GM19239 (cell line): Measurements from ENCODE around the gene RABGAP1.
"Not testable (repeated sequence)": the region's sequence is repeated elsewhere in the genome, so short reads cannot be mapped to it uniquely, and the experiment has no call there.

Experiments
- DNase-seq: peaks from one replicate; pipeline ENCODE4 v3.0.0; 2011; ENCODE audit warnings: low spot score; ENCODE audit not compliant: insufficient read length
- FAIRE-seq: peaks from 2 replicates; lab custom pipeline; 2011; peaks lifted over from hg19 to GRCh38; lab: Jason Lieb, UNC

Gene RABGAP1

DNA sequence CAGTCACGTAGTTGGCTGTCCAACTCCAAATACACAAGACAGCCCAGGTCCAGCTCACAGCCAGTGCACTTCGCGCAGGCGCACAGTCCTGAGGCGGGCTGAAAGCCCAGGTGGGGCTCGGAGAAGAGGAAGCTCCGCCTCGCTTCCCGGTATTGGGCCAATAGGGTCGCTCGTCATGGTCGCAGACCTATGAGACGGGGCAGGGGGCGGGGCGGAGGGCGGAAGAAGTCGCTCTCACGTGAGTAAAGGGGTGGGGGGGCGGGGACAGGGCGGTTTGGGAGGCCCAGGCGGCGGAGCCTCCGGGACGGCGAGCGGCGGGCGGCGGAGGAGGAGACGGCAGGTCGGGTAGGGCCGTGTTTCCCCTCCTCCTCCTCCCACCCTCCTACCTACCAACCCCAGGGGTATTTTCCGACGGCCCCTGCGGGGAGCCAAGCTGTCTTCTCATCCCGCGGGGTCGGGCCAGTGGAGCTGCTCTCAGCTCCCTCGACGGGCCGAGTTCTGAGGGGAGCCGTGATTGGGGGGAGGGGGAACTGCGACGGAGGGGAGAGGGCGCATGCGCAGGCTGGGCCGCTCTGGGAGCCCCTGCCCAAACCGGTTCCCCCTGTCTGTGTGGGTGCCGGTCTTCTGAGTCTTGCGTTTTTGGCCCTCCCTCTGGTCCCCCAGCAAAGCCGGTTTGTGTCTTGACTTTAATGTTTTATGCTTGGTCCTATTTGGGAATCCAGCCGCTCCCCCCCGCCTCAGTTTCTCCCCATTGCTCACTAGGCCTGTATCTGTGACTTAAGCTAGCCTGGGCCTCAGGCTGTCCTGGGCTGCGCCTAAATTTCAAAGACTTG lies at the start of gene RABGAP1:
Gene RABGAP1 (plus strand): TSS at position 272 of the 833 bp plus-strand sequence. CDS start 16,040 bp downstream, outside the sequence.
- DNase-seq = peak; percentile 81
- peak; percentile 96 for FAIRE-seq

DNA sequence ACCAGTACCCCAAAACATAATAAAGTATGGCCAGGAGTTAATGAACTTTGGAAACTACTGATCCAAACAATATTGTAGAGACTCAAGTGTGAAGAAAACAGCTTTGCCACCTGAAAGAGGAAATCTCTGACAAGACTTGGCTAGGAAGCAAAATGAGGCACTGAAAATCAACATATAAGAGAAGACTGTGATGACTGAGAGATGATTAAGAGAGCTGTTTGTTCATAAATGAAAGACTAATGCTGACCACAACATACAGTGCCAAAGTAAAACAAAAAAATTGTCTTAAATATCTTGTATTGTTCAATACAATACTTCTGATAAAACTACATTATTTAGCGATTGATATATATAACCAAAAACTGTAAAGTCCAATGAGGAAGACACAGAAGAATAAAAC lies 42.9 kb upstream of the RABGAP1 start:
- FAIRE-seq = peak; percentile 60
- DNase-seq = no peak

DNA sequence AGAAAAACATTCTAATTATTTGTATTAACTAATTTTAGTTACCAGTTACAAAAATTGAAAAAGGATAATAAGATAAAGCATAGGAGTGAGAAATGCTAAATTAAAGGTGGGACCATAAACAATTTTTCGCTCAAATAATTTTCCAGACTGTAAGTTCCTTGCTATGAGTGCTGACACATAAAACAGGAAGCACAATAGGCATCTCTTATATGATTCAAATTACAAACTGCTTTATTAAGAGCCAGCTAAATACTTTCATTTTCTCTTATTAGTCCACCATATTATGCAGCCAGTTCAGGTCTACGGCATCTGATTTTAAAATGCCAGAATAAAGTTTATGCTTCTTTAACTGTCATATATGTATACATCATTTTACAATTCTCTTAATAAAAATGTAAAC lies 40.0 kb upstream of the RABGAP1 start:
- FAIRE-seq (peak; percentile 76), DNase-seq (no peak)

DNA sequence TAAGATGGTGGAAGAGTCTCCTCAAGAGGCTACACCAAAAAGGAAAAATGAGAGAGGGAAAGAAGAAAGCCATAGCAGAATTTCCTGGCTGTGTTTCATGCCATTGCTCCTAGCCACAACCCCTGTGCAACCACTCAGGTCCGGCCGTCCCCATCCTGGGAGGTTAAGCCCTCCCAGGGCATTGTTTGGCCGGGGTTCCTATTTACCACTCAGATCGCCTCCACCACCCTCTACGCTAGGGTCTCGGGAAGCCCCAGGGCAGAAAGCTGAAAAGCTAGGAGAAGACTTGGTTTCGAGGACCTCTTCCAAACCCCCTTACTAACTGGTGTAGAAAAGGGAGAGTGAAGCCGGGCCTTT lies 36.4 kb upstream of the RABGAP1 start:
- DNase-seq = no peak
- no peak for FAIRE-seq

DNA sequence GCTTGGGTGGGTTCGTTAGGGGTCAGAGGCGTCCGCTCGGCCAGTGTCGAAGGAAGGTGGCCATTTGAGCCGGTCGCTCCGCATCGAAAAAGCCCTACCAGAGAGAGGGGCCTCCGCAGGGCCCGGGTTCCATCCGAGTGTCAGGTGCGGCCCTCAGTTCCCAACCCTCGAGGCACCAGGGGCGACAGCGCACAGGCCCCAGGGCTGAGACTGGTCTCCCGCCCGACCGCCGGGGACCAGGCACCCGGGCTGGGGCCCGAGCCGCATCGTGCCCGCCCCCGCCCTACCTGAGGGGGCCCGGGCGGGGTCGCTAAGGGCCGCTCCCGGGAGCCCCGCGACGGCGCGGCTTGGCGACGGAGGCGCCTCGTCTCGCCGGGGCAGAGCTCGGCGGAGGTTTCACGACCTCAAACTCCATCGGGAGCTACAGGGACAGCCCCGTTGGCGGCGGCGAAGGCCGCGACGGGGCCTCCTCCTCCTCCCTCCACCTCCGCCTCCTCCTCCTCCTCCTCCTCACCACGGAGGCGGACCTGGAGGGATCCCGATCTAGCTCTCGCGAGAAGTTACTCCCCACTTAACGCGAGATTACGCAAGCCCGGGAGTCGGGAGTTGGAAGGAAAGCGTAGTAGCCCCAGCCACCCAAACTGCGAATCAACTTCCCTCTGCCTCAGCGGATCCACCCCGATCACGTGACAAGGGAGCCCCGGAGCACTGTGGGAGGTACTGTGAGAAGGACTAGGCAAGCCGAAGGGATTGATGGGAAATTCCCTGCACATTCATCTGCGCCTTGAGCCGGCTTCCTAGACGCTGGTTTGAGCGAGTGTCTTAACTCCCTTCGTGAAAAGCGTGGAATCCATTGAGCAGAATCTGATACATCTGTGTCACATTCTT lies 35.8 kb upstream of the RABGAP1 start, which contains the start of gene RC3H2:
Gene RC3H2 (minus strand): TSS at position 537 of the 888 bp plus-strand sequence. CDS start 7,850 bp downstream, outside the sequence.
- FAIRE-seq (peak; percentile 100), DNase-seq (peak; percentile 60)

DNA sequence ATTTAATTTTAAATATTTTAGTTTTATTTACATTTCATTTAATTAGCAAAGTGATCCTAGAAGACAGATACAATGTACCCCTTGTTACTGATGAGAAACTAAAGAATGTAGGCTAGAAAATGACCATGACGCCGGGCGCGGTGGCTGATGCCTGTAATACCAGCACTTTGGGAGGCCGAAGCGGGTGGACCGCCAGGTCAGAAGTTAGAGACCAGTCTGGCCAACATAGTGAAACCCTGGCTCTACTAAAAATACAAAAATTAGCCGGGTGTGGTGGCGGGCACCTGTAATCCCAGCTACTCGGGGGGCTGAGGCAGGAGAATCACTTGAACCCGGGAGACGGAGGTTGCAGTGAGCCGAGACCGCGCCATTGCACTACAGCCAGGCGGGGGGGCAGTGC lies 34.7 kb upstream of the RABGAP1 start:
- not testable (repeated sequence) for DNase-seq, FAIRE-seq

DNA sequence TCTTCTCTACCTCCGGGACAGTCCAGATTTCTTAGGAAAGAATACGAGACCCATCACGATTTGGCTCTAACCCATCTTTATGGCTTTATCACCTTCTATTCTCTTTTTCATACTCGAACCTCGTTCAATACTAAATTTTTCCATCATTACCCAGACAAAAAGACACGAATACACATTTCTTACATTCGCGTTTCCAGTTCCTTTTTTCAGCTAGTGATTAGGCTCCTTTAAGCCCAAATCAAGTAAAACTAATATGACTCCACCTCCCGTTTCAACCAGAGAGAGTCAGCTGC lies 28.2 kb upstream of the RABGAP1 start:
- FAIRE-seq = no peak
- no peak for DNase-seq

DNA sequence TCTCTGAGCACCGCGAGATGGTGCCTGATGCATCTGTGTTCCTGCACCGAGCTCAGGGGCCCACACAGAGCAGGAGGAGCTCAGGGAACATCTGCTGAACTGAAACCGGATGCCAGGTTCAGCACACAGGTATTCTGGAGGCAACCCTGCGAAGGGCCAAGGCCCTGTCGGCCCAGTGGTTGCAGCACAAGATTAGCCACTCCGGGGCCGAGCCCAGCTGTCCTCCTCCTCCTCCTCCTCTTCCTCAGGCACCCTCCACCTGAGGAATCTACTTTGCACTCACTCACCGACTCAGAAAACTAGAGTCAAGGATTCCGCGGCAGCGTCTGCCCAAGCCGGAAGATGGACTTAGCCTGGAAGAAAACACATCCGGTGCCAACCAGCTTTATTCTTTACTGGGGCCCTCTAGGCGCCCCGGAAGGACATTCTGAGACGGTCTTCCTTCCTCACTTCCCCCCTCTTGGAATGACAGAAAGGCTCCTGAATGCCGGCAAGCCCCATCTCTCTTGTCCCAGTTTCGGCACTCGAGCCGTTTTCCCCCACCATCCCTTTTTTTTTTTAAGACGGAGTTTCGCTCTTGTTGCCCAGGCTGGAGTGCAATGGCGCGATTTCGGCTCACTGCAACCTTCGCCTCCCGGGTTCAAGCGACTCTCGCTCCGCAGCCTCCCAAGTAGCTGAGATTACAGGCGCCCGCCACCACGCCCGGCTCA lies 27.7 kb upstream of the RABGAP1 start, which contains the start of gene ZBTB6:
Gene ZBTB6 (minus strand): TSS at position 360 of the 710 bp plus-strand sequence. CDS start 1,251 bp downstream, outside the sequence.
- FAIRE-seq (peak; percentile 98), DNase-seq (peak; percentile 61)

DNA sequence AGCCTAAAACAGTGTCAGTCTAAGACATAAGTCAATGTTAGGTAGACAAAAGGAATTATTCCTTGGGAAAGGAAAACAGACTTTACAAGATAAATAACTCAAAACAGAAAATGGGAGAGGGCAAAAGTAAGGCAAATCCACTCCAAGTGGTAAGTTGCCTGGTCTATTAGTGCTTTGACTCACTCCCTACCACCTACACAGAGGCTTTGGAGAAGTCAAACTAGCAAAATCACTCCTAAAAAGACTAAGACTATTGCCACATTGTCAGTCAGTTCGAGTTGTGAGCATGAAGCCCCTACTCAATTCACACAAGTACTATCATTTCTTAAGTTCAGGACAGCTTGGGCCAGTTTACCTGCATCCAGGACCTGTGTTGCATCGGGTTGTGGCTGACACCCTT lies 22.5 kb upstream of the RABGAP1 start:
- no peak for FAIRE-seq

DNA sequence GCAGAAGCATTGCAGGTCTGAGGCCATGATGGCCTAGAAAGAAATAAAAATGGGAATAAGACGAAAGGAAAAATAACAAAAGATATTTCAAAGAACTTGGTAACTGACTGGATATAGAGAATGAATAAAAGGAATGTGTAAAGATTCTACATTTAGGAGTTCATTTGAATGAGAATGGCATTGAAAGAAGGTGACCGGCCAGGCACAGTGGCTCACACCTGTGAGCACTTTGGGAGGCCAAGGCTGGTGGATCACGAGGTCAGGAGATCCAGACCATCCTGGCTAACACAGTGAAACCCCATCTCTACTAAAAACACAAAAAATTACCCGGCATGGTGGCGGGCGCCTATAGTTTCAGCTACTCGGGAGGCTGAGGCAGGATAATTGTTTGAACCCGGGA lies 18.1 kb upstream of the RABGAP1 start:
- DNase-seq (no peak), FAIRE-seq (no peak)

More for the DNA sequence above, 22.5 kb upstream of the RABGAP1 start:
- no peak for DNase-seq

DNA sequence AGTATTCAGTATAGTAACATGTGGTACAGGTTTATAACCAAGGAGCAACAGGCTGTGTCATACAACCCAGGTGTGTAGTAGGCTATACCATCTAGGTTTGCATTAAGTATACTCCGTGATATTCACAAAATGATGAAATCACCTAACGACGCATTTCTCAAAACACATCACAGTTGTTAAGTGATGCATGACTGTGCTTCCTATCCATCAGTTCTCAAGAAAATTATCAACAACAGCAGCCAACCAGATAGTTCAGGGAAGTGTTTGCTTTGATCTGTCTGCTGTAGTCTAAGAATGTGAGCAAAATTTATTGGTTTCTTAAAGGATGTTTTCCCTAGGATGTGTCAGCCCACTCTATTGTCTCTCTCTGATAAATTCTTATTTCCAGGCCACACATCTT lies 16.9 kb upstream of the RABGAP1 start:
- DNase-seq = no peak
- FAIRE-seq = no peak

DNA sequence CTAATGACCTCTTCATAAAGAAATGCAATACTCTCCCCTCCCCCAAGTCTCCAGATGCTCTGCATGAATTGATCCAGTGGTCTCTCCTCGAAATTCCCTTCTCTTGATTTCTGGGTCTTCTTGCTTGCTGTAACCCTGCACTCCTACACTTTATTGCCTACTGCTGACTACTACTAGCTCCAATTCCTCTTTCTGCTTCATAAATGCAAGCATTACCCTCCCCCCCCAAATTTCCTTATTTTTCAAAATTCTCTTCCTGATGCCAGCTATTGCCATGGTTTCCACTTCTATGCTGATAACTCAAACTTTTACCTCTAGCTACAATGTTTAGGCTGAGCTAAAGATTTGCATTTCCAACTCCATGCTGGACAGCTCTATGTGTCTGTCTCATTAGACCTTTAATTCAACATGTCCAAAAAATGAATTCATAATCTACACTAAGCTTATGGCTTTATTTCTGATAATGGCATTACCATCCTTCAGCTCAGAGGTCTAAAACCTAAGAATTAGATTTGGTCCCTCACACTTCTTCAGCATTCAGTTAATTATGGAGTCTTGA lies 10.9 kb upstream of the RABGAP1 start:
- DNase-seq = no peak
- FAIRE-seq = no peak

DNA sequence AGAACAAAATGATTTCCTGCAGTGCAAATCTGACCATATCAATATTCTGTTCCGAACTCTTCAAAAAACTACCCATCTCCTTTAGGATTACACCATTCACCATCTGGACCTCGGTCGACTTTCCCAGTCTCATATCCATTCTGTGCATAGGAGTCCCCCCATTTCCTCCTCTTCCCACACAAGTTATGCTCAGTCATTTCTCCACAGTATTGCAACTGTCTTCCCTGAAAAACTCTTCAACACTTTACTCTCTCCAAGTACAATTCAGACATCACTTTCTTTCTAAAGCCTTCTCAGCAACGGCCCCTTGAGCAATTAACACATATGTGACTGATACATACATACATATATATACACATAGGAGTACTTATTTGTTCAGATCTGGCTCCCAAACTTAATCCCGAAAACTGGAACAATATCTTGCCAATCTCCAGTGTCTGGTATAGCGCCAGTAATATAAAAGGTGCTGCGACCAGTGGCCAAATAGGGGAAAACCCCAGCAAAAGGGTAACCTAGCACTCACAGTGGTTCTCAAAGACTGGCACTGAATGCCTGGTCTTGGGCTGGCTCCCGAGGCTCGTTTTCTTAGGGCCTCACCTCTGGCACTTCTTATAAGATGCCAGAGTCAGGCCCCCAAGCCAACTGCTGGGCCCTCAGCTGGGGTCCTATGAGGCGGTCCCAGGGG lies 10.1 kb upstream of the RABGAP1 start:
- FAIRE-seq = no peak
- DNase-seq = no peak

DNA sequence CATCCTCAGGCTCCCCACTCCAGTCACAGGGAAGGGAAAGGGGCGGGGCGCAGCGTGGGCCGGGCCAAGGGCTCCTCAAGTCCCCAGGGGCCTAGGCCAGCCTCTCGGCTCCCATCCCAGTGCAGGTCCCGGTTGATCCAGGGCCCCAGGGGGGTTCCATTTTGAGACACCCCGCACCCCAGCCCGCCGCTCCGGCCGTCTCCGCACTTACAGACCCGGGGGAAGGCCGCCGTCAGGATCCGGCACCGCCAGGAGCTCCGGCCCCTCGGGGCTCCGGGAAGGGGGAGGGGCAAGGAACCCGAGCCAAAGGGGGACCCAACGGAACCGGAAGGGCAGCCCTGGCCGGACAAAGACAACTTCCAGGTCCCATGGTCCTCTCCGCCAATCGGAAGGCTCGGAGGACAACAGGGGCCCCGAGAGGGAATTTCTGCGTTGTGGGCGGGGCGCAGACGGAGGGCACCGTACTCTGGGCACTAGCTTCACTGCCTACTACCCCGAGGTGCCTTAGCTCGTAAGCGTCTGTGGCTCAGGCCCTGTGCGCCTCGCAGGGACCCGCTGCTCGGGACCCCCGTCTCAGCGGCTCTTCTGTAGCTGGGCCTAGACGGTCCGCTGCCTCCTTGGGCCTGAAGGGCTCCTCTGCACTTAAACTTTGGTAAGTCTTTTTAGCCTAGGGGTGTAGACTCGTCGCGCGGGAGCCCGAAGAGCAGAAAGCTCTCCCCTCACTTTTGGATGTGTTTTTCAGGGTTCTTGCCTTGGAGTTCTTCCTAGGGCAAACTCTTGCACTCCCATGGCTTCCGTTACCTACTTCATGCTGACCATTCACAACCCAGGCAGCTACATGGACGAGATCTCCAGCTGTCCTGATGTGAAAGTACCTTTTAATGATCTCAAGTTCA lies 9.3 kb upstream of the RABGAP1 start, which contains the start of gene ZBTB26:
Gene ZBTB26 (minus strand): TSS at position 287 of the 896 bp plus-strand sequence. CDS start 11,578 bp downstream, outside the sequence.
- peak; percentile 87 for FAIRE-seq
- DNase-seq = peak; percentile 86

DNA sequence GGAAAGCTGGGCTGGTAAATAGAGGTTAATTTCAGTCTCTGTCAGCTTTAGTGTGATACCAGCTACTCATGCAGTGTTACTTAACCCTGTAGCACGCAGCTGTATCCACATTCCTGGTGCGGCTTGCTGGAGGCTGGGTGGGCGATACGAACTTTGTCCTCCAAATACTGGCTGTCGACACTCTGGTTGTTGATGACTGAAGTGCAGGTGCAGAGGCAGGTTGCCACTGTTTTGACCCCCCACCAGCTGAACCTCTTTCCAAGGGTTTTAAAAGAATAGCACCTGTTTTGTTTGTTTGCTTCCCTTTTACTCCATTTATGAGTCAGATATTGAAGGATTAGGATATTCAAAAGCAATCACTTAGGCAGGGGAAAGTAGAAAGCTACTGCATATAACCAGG lies 4.4 kb upstream of the RABGAP1 start:
- no peak for FAIRE-seq

DNA sequence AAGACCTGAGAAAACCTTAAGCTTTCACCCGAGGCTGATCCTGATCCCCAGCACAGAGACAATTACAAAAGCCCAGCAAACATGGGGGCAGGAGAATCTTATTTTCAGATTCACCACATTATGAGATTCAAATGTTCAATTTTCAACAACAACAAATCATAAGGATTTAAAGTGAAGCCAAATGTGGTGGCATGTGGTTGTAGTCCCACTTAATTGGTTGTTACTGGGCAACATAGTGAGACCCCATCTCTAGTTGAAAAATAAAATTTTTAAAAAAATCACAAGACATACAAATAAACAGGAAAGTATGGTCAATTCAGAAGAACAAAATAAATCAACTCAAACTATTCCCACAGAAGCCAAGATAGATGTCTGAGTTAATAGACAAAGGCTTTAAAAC lies 3.9 kb upstream of the RABGAP1 start:
- DNase-seq (no peak), FAIRE-seq (no peak)

More for the DNA sequence above, 4.4 kb upstream of the RABGAP1 start:
- no peak for DNase-seq

DNA sequence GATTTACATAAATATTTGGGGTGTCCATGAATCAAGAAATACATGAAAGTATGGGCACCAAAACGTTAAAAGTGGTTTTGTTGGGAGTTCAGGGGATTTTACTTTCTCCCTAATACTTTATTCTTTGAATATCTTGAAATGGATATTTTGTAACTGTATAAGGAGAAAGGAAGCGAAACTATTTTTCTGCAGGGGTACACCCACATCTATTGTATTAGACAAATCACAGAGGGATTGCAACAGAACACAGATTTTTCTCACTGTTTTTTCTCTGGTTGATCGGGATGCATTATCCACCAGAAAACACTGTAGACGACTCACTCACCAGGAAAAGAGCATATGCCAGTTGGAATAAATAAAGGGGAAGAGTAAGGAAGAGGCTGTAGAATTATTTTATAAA lies 1.2 kb upstream of the RABGAP1 start:
- DNase-seq (no peak), FAIRE-seq (no peak)

DNA sequence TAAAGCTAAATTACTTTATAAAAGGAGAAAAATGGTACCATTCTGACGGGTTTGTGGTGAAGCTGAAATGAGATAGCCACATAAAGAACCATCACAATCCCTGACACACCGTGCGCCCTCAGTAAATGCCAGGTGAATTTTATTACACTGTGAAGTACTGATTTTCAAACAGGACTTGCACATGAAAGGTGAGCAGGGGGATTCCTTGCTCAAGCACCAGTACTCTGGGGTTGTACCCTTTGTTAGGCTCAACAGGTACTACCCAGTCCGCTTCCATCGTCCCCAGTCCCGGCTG lies 419 bp upstream of the RABGAP1 start:
- DNase-seq = no peak
- no peak for FAIRE-seq
